ENCODE measurements around the gene OSBPL8.
A peak's percentile ranks its signal among the peaks of the same experiment; 100 is the strongest.

The OSBPL8 gene

DNA sequence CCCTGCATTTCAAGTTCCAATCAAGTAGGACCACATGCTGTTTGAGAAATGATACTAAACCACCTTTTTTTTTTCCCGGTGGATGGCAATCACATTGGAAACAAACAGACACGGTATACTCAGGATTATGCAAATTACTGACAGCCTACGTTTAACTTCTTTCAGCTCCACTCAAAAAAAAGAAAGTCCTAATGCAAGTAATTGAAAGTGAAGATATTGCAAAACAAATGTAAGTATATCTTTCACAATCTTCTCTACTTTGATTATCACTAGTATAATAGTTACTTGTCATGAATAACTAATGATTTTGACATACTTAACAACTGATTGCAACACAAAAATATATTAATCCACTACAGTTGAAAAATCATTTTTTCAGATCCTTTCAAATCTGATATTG is 2.6 kb upstream of the OSBPL8 start:
- peak overlapping the region; percentile 48 for H3K9ac ChIP-seq (ENCODE audit: insufficient read length)
- H3K27ac ChIP-seq = no peak overlapping the region

DNA sequence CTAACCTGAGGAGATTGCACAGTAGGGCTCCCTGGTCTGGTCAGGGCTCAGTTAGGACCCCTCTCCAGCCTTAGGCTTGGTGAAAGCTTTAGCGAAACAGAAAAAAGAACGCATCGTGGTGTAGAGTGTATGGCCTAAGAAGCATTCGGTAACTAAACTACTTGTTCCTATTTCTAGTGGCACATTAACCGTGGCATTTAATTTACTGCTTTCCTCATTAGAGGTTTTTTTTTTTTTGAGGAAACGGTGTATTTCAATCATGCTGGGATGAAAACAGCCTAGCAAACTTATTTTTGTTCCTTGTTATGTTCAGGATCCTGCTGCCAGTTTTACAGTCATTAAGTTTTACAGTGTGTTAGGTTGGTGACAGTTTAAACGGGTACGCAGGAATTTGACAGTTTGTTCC is 518 bp upstream of the OSBPL8 start:
- Histone ChIP-seq H3K36me3 (ENCODE audit: insufficient read depth, low read length) (no peaks in the 10 kb centered on the region), H3K27ac (peak overlapping the region; percentile 84), H3K9ac (ENCODE audit: insufficient read length) (peak overlapping the region; percentile 96), H3K4me3 (peak overlapping the region; percentile 99), H3K9me3 (ENCODE audit: low read depth, low read length) (no peaks in the 10 kb centered on the region)
- TF ChIP-seq POLR2AphosphoS5 (IDR thresholded peaks at IDR 0.05; ENCODE audit: borderline replicate concordance, low read depth, low read length) = no peak
- TF ChIP-seq FOXP2 (optimal IDR thresholded peaks at IDR 0.05; ENCODE audit: control extremely low read depth, extremely low read length, insufficient read depth) = no peak
- no peak for DNase-seq (ENCODE audit: low read depth, low spot score)

More for the DNA sequence above, 2.6 kb upstream of the OSBPL8 start:
- no peak for DNase-seq (ENCODE audit: low read depth, low spot score)
- H3K36me3 ChIP-seq (ENCODE audit: insufficient read depth, low read length) = no peaks in the 10 kb centered on the region
- no peaks in the 10 kb centered on the region for H3K9me3 ChIP-seq (ENCODE audit: low read depth, low read length)
- TF ChIP-seq EZH2 (IDR thresholded peaks at IDR 0.05) (no peak), FOXP2 (optimal IDR thresholded peaks at IDR 0.05; ENCODE audit: control extremely low read depth, extremely low read length, insufficient read depth) (no peak), POLR2AphosphoS5 (IDR thresholded peaks at IDR 0.05; ENCODE audit: borderline replicate concordance, low read depth, low read length) (no peak)
- H3K4me3 ChIP-seq = peak overlapping the region; percentile 52

DNA sequence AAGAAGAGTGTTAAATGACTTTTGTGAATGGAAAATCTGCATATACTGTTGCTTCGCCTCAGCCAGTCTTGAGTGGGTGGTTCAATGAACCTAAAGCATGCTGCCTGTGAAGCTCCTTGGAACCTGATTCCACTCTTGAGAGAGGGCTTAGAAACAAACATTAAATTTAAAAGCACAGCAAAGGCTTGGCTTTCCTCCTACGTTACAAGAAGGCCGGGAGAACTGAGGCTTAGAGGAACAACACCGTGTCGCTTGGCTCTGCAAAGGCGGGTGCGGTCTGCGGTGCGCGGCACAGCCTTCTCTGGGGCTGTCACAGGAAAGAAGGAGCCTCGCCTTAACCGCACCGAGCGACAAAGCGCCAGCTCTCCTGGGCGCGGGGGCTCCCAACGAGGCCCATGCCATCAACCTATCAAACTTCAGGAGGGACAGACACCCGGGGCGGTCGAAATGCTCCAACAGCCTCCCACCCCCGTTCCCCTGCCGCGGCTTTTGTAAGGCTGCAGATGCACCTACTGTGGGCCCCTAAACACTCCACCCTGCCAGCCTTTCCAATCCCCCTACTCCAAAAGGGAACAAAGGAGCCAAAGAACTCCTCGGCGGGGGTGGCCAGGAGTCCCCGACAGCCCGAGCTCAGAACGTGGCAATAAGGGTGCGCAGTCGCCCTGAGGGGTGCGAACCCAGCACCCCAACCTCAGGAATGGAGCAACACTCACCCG is 729 bp downstream of the OSBPL8 start:
- no peak for TF ChIP-seq POLR2AphosphoS5 (IDR thresholded peaks at IDR 0.05; ENCODE audit: borderline replicate concordance, low read depth, low read length)
- no peak for TF ChIP-seq FOXP2 (optimal IDR thresholded peaks at IDR 0.05; ENCODE audit: control extremely low read depth, extremely low read length, insufficient read depth)
- TF ChIP-seq EZH2 (IDR thresholded peaks at IDR 0.05) = no peak
- no peak overlapping the region for H3K27ac ChIP-seq
- H3K9me3 ChIP-seq (ENCODE audit: low read depth, low read length) = no peaks in the 10 kb centered on the region
- H3K9ac ChIP-seq (ENCODE audit: insufficient read length) = peak overlapping the region; percentile 96
- peak overlapping the region; percentile 99 for H3K4me3 ChIP-seq
- H3K36me3 ChIP-seq (ENCODE audit: insufficient read depth, low read length) = no peaks in the 10 kb centered on the region
- no peak for DNase-seq (ENCODE audit: low read depth, low spot score)

DNA sequence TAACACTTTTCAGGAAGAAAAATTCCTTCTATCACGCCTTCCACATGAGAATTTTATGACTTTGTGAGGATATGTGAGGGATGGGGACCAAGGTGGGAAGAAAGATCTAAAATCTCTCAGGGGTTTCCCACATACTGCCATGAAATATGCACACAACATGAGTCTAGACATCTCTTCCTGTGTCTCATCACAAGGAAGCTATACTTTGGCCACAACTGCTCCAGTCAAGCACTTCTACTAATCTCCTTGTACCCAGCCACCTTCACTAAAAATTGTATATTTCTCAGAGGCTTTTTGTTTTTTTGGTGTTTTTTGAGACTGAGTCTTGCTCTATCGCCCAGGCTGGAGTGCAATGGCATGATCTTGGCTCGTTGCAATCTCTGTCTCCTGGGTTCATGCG is 3.2 kb downstream of the OSBPL8 start:
- Histone ChIP-seq H3K36me3 (ENCODE audit: insufficient read depth, low read length) (no peaks in the 10 kb centered on the region), H3K9me3 (ENCODE audit: low read depth, low read length) (no peaks in the 10 kb centered on the region), H3K4me3 (no peak overlapping the region), H3K27ac (no peak overlapping the region), H3K9ac (ENCODE audit: insufficient read length) (no peak overlapping the region)
- no peak for TF ChIP-seq FOXP2 (optimal IDR thresholded peaks at IDR 0.05; ENCODE audit: control extremely low read depth, extremely low read length, insufficient read depth)
- no peak for TF ChIP-seq EZH2 (IDR thresholded peaks at IDR 0.05)
- TF ChIP-seq POLR2AphosphoS5 (IDR thresholded peaks at IDR 0.05; ENCODE audit: borderline replicate concordance, low read depth, low read length) = no peak
- DNase-seq (ENCODE audit: low read depth, low spot score) = no peak

DNA sequence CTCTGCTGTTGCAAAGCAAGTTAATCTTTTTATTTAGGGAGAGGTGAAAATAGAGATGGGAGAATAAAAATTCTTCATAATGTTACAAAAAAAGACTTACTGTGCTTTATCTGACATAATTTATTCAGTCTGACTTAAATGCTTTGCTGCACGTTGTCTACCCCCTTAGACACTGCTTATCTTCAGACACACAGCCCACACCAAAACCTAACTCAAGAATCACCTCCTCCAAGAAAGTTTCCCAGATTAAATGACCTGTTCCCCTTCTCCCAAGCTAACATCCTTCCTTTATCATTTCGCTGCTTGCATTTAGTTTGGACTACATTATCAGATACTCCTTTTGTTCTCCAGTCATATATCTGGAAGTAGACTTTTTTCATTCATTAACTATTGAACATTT is 3.8 kb downstream of the OSBPL8 start:
- Histone ChIP-seq H3K9ac (ENCODE audit: insufficient read length) (no peak overlapping the region), H3K36me3 (ENCODE audit: insufficient read depth, low read length) (no peaks in the 10 kb centered on the region), H3K9me3 (ENCODE audit: low read depth, low read length) (no peaks in the 10 kb centered on the region), H3K27ac (no peak overlapping the region), H3K4me3 (no peak overlapping the region)
- DNase-seq (ENCODE audit: low read depth, low spot score) = no peak
- TF ChIP-seq FOXP2 (optimal IDR thresholded peaks at IDR 0.05; ENCODE audit: control extremely low read depth, extremely low read length, insufficient read depth) (no peak), EZH2 (IDR thresholded peaks at IDR 0.05) (no peak), POLR2AphosphoS5 (IDR thresholded peaks at IDR 0.05; ENCODE audit: borderline replicate concordance, low read depth, low read length) (no peak)

DNA sequence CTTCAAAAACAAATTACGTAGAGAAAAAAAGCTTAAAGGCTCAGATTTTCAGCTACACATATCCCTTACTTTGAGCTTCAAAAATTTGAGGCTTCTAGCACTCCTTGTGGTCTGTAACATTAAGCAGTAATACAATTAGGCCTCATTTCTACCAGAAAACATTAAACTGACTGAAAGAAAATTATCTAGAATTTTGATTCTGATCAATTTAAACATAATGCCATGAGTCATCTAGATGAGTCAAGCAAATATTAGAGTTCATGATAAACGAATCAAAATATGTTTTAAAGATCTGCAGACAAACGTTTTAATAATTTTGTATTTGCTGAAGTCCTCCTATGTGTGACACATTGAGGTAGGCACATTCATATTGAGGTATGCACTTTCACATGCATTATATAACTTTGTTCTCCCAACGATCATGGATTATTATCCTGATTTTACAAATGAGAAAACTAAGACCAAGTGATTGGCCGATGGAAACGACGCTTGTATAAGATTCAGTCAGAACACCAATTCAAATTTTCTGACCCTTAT is 4.3 kb downstream of the OSBPL8 start:
- Histone ChIP-seq H3K27ac (peak overlapping the region; percentile 83), H3K9me3 (ENCODE audit: low read depth, low read length) (no peaks in the 10 kb centered on the region), H3K4me3 (peak overlapping the region; percentile 15; the same call in 1 of the 2 replicates), H3K36me3 (ENCODE audit: insufficient read depth, low read length) (no peaks in the 10 kb centered on the region), H3K9ac (ENCODE audit: insufficient read length) (peak overlapping the region; percentile 15)
- TF ChIP-seq EZH2 (IDR thresholded peaks at IDR 0.05) (no peak), FOXP2 (optimal IDR thresholded peaks at IDR 0.05; ENCODE audit: control extremely low read depth, extremely low read length, insufficient read depth) (no peak), POLR2AphosphoS5 (IDR thresholded peaks at IDR 0.05; ENCODE audit: borderline replicate concordance, low read depth, low read length) (no peak)
- DNase-seq (ENCODE audit: low read depth, low spot score) = no peak

DNA sequence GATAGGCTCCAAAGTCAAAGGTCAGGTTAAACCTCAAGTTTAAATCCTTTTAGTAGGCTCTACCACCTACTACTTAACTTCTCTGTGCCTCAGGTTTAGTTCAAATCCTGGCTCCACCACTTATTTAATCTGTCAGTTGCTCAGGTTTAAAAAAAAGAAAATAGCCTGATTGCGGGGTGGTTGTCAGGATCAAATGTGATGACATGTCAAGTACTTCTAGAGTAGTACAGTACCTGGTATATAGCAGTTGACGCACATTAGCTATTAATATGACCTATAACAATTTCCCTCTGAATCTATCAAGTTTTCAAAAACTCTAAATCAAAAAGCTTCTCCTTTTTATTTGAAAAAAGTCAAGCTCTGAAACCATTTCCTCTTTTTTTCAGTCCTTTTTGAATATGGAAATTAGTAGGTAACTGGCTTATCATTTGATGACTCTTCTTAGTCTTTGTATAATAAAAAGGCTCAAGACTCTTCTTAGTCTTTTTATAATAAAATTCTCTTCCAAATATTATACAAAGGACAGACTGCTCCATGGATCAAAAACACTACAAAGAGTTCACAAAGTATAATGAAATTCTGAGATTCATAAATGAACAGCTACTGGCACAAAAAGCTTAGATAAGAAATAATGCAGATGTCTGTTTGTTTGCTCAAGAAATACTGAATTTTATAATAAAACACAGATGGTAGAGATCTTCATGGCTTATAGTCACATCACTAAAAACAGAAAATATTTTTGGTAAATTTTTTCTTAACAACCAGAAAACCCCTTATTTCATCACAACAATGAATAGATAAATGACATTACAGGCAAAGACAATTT is 5.0 kb downstream of the OSBPL8 start:
- Histone ChIP-seq H3K27ac (peak overlapping the region; percentile 83), H3K9ac (ENCODE audit: insufficient read length) (peak overlapping the region; percentile 15), H3K9me3 (ENCODE audit: low read depth, low read length) (no peaks in the 10 kb centered on the region), H3K4me3 (peak overlapping the region; percentile 15; the same call in 1 of the 2 replicates), H3K36me3 (ENCODE audit: insufficient read depth, low read length) (no peaks in the 10 kb centered on the region)
- DNase-seq (ENCODE audit: low read depth, low spot score) = no peak
- no peak for TF ChIP-seq EZH2 (IDR thresholded peaks at IDR 0.05)
- no peak for TF ChIP-seq POLR2AphosphoS5 (IDR thresholded peaks at IDR 0.05; ENCODE audit: borderline replicate concordance, low read depth, low read length)
- no peak for TF ChIP-seq FOXP2 (optimal IDR thresholded peaks at IDR 0.05; ENCODE audit: control extremely low read depth, extremely low read length, insufficient read depth)

DNA sequence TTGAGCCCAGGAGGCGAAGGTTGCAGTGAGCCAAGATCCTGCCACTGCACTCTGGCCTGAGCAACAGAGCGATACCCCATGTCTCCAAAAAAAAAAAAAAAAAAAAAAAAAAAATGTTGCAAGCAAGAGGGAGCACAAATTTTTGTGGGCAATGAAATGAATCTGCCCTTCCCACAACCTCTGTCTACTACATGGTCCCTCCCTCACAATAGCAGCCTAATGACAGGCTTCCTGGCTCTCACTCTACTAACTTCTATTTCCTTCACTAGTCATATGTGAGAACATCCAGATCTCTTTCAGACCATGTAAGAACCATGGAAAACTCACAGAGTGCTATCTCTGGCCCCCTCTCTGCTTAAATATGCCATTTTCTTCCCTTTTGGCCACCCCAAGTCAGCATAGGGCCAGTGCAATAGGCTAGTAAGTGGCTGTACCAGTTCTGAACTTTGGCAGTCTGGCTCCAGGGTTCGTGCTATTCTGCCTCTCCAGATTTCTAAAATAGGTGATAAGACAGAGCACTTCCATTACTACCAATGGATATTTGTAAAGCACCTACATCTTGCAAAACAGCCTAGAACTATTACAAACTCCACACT is 7.1 kb downstream of the OSBPL8 start:
- TF ChIP-seq EZH2 (IDR thresholded peaks at IDR 0.05) (no peak), FOXP2 (optimal IDR thresholded peaks at IDR 0.05; ENCODE audit: control extremely low read depth, extremely low read length, insufficient read depth) (no peak), POLR2AphosphoS5 (IDR thresholded peaks at IDR 0.05; ENCODE audit: borderline replicate concordance, low read depth, low read length) (no peak)
- H3K27ac ChIP-seq = no peak overlapping the region

More for the DNA sequence above, 7.1 kb downstream of the OSBPL8 start:
- Histone ChIP-seq H3K9me3 (ENCODE audit: low read depth, low read length) (no peaks in the 10 kb centered on the region), H3K9ac (ENCODE audit: insufficient read length) (no peak overlapping the region), H3K36me3 (ENCODE audit: insufficient read depth, low read length) (no peaks in the 10 kb centered on the region), H3K4me3 (no peak overlapping the region)
- DNase-seq (ENCODE audit: low read depth, low spot score) = no peak

Measured in SK-N-MC (cell line).